HG02588 (cell line): ENCODE measurements around the gene ALDH5A1.

ENCODE experiments used
- ATAC-seq: cut with Tn5 transposase; IDR thresholded peaks from one replicate; pipeline ENCODE4 v1.9.1; 2021; ENCODE audit warnings: mild to moderate bottlenecking, moderate library complexity; ENCODE audit not compliant: unreplicated experiment

The ALDH5A1 gene

DNA sequence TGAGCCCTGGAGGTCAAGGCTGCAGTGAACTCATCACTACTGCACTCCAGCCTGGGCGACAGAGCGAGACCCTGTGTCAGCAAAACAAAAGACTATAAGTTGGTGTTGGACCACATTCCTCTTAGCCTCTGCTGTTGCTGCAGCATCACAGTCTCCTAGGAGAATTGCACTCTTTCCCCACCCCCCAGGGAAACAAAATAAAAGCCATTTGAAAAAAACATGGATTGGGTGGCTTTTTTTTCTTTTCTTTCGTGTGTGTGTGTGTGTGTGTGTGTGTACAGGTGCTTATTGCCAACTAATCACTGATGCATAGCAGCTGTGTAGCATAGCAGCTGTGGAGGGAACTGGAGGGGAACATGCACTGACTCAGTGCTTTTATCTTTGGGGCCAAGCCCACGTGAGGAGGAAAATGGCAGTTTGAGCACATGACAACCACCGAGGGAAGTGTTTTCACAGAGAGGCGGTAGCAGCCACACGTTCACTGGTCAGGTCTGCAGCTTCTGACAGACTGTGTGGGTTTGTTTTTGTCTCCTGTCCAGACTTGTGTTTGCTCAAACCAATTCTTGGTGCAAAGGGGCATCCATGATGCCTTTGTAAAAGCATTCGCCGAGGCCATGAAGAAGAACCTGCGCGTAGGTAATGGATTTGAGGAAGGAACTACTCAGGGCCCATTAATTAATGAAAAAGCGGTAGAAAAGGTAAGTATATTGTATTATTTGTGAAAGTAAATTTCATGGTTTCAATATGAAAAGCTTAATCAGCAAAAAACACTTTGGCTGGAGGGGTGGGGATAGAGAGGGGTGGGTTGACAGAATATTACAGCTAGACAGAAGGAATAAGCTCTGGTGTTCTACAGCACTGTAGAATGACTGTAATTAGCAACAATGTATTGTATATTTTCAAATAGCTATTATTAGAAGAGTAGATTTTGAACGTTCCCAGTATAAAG lies 27.7 kb downstream of the ALDH5A1 start:
- no peak for ATAC-seq

DNA sequence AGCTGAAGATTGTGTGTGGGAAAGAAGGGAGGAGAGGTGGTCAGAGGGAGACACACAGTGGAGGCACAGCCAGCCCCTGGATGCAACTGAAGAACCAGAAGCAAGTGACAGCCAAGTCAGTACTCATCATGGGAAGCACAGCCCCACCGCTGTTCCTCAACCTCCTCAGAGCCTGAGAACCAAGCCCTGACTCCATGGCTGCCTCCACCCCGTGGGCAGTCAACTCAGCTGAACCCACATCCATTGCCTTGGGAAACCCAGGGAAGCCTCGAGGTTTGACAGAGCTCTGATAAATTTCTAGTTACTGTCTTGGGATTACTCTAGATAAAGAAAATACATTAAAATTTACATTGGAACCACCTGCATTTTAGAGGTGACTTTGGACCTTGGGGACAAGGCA lies 29.6 kb downstream of the ALDH5A1 start:
- no peak for ATAC-seq

DNA sequence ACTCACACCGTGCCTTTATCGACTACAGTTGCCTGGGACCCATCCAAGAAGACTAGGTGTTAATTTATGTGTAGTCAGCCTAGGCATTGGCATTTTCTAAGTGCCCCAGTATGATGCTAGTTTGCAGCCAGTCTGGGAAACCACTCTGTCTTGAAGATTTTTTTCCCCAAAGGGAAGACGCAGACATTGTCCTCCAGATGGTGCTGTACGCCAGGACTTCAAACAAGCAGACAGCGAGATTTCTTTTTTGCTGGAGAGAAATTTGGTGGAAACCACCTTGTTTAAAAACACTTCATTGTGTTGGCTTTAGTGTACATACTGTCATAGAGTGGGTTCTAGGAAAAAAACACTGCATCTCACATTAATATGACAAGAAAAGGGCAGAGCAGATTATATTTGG lies 30.0 kb downstream of the ALDH5A1 start:
- ATAC-seq, result no peak

DNA sequence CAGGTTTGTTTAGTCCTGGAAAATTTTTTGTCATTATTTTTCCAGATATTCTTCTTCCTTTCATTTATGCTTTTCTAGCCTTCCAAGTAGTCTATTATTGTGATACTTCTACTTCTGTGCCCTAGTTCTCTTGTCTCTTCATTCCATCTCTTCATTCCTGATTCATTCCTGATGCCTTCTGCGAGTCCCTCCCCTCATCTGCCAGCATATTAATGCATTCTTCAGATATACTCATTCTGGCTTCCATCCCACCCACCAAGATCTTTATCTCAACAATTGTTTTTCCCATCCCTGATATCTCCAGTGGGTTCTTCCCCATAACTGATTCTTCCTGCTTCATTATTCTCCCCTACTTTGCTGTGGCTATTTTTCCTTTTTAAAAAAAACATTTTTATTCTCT lies 35.2 kb downstream of the ALDH5A1 start:
- no peak for ATAC-seq

DNA sequence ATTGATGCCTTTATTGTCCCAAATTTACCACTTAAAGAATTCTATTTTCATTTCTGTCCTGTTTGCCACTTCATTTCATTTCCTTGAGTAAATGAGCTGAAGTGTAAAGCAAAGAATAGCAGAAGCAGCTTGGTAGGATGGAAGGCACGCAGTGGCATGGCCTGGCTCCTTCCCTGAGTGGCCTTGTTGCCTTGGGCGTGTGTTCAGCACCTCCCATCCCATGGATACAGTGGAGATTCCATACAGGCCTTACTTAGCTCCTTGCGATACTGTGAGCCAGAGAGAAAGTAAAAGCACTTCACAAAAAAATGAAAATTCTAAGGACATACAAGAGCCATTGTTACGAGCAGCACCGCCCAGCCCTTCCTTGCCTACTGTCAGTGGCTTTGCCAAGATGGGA lies 39.6 kb downstream of the ALDH5A1 start:
- ATAC-seq, result no peak

DNA sequence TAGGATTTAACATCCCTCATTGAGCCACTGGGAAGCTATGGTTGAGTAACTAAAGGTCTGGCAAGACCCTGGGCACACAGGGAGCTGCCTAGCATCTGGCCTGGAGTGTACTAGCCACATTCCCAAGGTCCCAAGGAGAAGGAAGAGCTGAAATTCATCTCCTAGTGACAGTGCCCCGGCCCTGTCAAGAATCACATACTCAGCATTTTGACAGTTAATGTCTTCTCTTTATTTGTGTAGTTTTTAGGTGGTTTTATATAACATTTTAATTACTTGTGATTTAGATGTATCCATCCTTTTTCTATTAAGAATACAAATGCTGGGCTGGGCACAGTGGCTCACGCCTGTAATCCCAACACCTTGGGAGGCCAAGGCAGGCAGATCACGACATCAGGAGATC lies 40.4 kb downstream of the ALDH5A1 start:
- ATAC-seq, result no peak

DNA sequence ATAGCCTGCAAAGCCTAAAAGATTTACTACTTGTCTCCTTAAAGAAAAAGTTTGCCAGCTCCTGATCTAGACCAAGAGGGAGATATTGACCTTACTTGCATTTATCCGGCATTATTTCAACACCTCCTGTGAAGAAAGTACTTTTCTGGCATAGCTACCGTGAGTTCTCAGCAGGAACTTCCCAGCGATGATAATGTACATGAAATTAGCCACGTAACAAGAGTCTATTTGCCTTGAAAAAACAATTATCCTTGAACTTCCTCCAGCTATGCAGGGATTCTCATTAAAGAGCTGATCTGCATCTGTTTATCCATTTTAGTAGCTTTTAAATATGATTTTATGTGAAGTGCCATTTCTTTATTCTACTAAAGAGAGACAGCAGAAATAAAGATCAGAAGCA lies 41.7 kb downstream of the ALDH5A1 start:
- no peak for ATAC-seq

DNA sequence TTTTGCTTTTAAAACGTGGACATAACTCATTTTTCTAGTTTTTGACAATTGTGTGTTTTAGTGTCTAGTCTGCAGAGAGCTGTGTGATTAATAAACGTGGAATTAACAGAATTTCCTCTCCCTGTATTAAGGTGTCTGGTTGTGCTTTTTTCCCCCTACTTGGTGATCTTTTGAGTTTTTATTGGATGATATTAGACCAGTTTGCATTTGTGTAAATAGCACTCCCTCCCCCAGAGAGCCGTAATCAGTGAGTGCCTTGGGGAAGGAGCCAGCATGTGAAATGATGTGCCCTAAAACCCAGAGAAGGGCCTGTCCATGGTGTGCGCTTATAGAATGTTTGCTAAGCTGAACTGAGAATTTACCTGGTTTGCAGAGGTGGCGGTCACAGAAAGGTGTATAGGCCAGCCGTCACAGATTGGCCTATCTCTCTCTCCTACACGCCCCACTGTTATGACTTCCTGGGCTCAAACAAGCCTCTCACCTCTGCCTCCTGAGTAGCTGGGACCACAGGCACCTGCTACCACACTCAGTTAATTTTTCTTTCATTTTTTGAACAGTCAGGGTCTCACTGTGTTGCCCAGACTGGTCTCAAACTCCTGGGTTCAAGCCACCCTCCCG lies 42.4 kb downstream of the ALDH5A1 start:
- ATAC-seq, result no peak

DNA sequence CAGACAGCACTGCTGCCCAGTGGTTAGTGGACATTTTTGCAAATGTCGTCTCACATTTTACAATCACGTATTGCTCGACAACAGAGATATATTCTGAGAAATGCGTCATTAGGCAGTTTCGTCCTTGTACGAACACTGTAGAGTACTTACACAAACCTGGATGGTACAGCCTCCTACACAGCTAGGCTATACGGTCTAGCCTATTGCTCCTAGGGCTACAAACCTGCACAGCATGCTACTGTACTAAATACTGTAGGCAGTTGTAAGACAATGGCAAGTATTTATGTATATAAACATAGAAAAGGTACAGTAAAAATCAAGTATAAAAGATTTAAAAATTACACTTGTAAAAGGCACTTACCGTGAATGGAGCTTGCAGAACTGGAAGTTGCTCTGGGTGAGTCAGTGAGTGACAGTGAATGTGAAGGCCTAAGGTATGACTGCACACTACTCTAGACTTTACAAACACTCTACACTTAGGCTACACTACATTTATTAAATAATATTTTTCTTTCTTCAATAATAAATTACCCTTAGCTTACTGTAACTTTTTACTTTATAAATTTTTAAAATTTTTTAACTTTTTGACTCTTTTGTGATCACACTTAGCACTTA lies 43.1 kb downstream of the ALDH5A1 start:
- no peak for ATAC-seq

DNA sequence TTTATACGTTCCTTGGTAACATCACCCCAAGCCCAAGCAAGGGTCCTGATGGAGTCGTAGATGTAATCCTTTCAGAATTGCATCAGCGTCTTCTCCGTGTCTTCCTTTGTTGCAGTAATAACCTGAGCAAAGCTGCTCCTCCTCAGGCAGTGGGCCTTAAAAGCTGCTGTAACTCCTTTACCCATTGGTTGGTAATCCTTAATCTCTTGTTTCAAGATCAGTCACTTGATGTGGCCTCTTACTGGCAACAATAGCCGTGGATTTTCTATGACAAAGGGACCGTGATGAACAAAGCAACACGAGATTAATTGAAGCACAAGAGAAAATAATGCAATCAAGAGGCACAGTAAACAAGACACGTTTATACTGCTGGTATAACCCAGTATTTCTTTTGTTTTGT lies 44.6 kb downstream of the ALDH5A1 start:
- no peak for ATAC-seq

DNA sequence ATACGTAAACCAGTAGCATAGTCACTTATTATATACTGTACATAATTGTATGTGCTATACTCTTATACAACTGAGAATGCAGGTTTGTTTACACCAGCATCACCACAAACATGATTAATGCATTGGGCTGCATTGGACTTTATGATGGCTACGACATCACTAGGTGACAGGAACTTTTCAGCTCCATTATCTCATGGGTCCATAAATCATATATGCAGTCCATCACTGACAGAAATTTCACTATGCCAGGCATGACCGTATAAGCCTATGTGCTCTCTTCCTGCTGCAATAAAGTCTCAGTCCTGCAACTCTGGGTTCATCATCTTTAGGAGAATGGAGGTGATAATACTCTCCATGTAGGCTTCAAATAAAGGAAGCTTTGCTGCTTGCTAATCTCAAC lies 45.4 kb downstream of the ALDH5A1 start:
- ATAC-seq, result no peak

DNA sequence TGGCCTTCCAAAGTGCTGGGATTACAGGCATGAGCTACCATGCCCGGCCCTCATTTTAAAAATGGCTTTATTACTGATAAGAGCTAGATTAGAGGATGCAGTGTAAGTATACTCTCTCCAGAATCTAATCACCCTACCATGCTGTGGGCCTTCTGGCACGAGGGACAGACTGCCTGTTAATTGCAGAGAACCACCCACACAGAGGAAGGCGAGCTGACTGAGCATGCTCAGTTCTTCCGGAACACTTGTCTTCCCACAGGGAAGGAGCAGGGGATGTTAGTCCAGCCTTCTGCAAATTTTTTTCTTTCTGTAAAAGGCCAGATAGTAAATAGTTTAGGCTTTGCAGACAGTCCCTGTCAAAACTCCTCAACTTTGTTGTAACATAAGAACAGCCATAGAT lies 48.9 kb downstream of the ALDH5A1 start:
- ATAC-seq, result no peak

DNA sequence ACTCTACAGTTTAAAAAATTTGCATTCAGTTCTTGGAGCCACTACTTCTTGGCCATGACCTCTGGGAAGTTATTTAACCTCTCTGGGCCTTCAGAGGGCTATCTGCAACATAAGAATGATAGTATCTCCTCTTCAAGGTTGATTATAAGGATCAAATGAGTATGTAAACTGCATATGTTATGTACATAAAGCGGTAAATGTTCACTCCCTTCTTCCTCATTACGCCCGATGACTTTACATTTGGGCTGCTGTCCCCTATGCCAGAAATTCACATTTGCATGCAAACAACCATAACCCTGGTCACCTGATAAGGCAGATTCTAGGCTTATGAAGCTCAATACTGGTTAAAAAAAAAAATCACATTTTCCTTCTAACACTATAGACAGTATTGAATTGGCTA lies 50.4 kb downstream of the ALDH5A1 start:
- no peak for ATAC-seq

DNA sequence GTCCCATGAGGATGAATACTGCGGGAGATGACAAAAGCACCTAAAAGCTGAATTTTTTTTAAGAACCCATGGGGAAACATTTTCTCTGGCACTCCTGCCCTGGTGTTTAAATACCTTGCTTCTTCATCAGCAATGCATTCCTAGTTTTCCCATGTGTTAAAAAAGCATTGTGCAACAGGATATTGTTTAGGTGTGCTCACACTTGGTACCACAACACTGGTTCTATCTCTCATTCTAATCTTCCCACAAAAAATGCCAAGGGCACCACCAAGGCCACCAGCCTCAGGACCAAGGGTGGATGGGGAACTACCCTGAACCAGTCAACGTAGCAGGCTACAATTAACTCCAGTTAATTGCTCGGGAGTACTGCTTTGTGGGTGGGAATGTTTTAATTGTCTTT lies 50.9 kb downstream of the ALDH5A1 start:
- no peak for ATAC-seq

DNA sequence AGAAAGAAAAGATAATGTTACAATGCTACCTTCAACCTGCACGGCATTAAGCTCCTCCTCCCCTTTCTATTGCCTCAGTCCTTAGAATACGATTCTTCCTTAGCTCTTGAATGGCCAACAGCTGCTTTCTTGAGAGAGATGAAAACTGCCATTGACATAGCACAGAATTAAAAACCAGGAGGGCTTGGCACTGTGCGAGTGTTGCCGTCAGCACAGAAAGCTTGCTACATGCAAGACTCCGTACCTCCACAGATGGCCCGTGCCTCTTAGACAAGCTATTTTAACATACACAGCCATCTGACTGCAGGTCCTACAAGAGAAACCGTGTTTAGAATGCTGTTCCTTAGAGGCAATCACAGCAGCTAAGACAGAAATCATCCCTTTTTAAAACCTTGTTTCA lies 51.7 kb downstream of the ALDH5A1 start:
- ATAC-seq, result no peak

DNA sequence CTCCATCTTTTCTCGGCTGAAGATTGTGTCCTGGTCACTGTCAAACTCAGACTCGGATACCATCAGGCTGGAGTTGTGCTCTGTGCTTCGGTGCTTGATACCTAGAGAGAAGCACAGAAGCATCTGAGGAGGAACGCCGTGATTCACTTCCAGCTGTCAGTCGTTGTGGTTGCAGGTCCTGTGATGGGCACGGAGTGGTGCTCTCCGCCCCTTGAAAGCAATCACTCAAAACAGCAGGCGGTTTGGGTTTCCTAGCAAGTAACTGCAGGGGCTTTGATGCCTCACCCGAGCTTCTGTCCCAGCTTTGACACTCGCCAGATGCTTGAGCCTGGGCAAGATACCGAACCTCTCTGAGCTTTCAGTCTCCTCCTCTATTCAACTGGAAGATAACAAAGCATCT lies 52.5 kb downstream of the ALDH5A1 start:
- no peak for ATAC-seq

DNA sequence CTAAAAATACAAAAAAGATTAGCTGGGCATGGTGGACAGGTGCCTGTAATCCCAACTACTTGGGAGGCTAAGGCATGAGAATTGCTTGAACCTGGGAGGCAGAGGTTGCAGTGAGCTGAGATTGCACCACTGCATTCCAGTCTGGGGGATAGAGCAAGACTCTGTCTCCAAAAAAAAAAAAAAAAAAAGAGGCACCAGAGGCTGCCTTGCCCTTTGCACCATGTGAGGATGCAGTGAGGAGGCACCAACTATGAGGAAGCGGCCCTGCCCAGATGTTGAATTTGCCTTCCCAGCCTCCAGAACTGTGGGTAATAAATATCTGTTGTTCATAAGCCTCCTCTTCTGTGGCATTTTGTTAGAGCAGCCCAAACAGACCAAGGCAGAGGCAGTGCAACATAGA lies 54.4 kb downstream of the ALDH5A1 start:
- no peak for ATAC-seq

DNA sequence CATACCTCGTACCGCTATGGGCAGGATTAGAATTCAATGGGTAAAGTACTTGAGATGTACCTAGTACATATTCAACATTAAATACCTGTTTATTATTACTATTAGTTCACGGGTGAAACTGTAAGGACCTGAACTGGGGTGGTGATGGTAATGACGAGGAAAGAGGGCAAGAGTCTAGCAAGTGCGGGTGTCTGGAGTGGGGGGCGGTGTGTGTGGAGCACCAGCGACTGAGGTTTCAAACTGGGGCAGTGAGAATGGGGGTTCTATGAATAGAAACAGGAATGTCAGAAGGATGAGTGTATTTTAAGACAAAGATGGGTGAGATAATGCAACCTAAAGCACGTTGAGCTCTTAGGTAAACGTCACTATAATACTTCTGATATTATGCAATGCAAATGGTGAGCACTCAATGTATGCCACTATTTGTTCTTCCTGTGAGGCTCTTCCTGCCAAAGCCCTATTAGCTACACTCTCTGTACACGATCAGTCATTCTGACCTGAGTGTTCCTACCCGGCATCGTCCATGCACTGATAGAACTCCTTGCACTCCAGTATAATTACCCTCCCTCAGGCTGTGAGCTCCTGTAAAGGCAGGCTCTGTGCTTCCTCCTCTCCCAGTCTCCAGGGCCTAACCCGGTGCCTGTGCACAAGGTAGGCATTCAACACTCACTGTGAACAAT lies 55.0 kb downstream of the ALDH5A1 start:
- ATAC-seq, result no peak

DNA sequence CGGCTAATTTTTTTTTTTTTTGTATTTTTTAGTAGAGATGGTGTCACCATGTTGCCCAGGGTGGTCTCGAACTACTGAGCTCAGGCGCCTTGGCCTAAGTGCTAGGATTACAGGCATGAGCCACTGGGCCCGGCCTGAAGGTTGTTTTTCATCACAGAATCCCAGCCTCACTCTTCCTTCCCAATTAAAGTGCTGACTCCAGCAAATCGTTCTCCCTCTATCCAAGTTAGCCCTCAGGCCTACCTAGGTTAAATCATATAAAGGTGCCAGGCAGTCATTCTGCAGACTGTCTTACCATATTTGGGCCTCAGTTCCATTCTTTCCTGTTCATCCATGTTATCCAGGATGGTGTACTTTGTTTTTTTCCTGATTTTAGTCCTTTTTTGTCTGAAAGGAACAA lies 56.4 kb downstream of the ALDH5A1 start:
- no peak for ATAC-seq

DNA sequence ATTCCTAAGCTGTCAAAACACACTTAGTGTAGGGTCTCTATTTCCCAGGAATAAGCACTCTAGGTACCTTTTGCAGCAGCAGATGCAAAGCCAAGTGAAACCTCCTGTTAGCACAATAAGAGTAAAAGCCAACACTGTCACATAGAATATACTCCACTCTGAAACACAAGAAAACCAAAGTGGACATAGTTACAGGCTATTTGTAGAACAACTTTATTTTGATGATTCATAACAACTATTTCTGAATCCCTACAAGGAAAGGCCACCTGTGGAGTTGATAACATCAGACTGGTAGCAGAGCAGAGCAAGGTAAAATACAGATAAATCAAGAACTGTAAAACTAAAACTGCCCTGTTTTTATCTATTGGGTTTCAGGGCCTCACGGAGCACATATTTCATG lies 59.7 kb downstream of the ALDH5A1 start:
- no peak for ATAC-seq

DNA sequence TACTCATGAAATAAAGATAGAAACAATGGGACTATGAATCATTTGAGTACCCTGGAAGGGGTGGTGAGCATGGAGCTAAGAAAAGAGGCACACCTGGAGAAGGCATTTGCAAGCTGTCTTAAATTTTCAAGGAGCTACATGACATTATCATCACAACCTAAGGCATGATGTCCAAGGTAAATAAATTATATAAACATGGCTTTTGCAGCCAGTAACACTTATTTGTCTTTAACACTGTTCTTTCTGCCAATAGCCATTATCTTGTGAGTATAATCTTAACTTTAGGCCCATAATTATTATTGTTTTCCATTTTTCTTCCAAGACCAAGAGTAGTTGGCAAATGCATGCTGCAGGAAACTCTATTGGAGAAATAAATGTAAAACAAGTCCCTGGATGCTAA lies 63.7 kb downstream of the ALDH5A1 start:
- ATAC-seq, result no peak

DNA sequence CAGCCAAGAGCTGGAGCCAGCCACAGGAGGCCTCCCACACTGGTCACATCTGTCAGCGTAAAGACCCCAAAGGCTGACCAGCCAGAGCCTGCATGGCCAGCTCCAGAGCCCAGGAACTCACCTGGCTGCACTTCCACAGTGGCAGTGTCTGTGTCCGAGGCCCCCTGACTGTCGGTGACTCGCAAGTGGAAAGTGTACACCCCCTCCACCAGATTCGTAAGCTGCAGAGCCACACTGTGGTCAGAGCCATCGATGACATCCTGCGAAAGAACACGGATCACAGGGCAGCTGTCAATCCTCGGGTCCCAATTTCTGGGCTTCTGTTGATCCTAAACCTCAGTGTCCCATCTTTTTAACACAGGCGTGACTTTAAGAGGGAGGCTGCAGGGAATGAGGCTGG lies 69.3 kb downstream of the ALDH5A1 start:
- ATAC-seq, result no peak
